CD14-positive monocyte (primary cell): ENCODE results near the gene NOS1. TPM values are rescaled to one million over a fixed set of nuclear protein-coding genes. Genes with fewer than 3 reads are reported as not detected.

Experiments
- DNase-seq, 3 donors: peaks; one replicate each; pipeline ENCODE4 v3.0.0-alpha.2; 2011 to 2022
- H2AFZ ChIP-seq: 2 replicates; pipeline ENCODE4 v1.6.0; 2012; ENCODE audit warnings: mild to moderate bottlenecking, low read depth, low read length, inconsistent platforms; ENCODE audit not compliant: insufficient read depth, poor library complexity, severe bottlenecking
- H3K27ac ChIP-seq, 2 donors: 1 replicate in 1 of 2; 2 replicates in 1 of 2; pipeline ENCODE4 v1.5.1; 2012 to 2013; ENCODE audit warnings: low read length in 2 of 2, control low read depth in 1 of 2, inconsistent platforms in 1 of 2, low read depth in 1 of 2, mild to moderate bottlenecking in 1 of 2
- H3K27me3 ChIP-seq, 2 donors: one replicate each; pipeline versions ENCODE4 v1.6.0 to v1.6.1; 2011 to 2013; ENCODE audit warnings: low read length in 2 of 2; ENCODE audit not compliant: control insufficient read depth in 2 of 2, insufficient read depth in 2 of 2
- H3K36me3 ChIP-seq, 2 donors: replicated peaks in 1 of 2; 1 replicate in 1 of 2; 2 replicates in 1 of 2; pipeline versions ENCODE4 v1.5.1 to v1.6.1; 2012 to 2013; ENCODE audit warnings: low read length in 2 of 2, control low read depth in 1 of 2, inconsistent platforms in 1 of 2, mild to moderate bottlenecking in 1 of 2; ENCODE audit not compliant: insufficient read depth in 2 of 2, control insufficient read depth in 1 of 2
- H3K4me1 ChIP-seq, 2 donors: 1 replicate in 1 of 2; 2 replicates in 1 of 2; pipeline versions ENCODE4 v1.5.1 to v1.6.1; 2012 to 2013; ENCODE audit warnings: low read length in 2 of 2, control low read depth in 1 of 2, inconsistent platforms in 1 of 2, mild to moderate bottlenecking in 1 of 2, moderate library complexity in 1 of 2; ENCODE audit not compliant: insufficient read depth in 2 of 2, control insufficient read depth in 1 of 2
- H3K4me2 ChIP-seq: replicated peaks from 2 replicates; pipeline ENCODE3; 2012; ENCODE audit warnings: low read length, moderate library complexity, mild to moderate bottlenecking; ENCODE audit not compliant: poor library complexity, severe bottlenecking; ENCODE audit errors: extremely low read depth
- H3K4me3 ChIP-seq, 3 experiments: fragments of 200-600 bp in 1 of 3; sonication (generic) in 1 of 3; replicated peaks in 1 of 3; 1 replicate in 2 of 3; 2 replicates in 1 of 3; pipeline ENCODE4 v1.5.1; 2011 to 2013; ENCODE audit warnings: low read length in 3 of 3, mild to moderate bottlenecking in 3 of 3, control low read depth in 2 of 3, low read depth in 2 of 3, inconsistent platforms in 1 of 3, moderate library complexity in 1 of 3
- H3K79me2 ChIP-seq: 2 replicates; pipeline ENCODE4 v1.6.0; 2012; ENCODE audit warnings: mild to moderate bottlenecking, control low read depth, inconsistent platforms, low read length, moderate library complexity; ENCODE audit not compliant: insufficient read depth
- H3K9ac ChIP-seq: 2 replicates; pipeline ENCODE4 v1.6.0; 2017; ENCODE audit warnings: low read length, mild to moderate bottlenecking; ENCODE audit not compliant: insufficient read depth, poor library complexity, severe bottlenecking
- H3K9me3 ChIP-seq, 2 donors: replicated peaks in 1 of 2; 1 replicate in 1 of 2; 2 replicates in 1 of 2; pipeline versions ENCODE4 v1.5.1 to v1.6.1; 2012 to 2013; ENCODE audit warnings: low read length in 2 of 2, control low read depth in 1 of 2; ENCODE audit not compliant: control insufficient read depth in 1 of 2, insufficient read depth in 1 of 2
- H4K20me1 ChIP-seq: 2 replicates; pipeline ENCODE4 v1.6.0; 2012; ENCODE audit warnings: mild to moderate bottlenecking, low read length, control low read depth, moderate library complexity; ENCODE audit not compliant: insufficient read depth
- H3K27ac Mint-ChIP-seq, 7 donors: one replicate each; pipeline ENCODE4 v1.8.0; 2020; ENCODE audit warnings: mild to moderate bottlenecking in 7 of 7, mixed read lengths in 7 of 7, moderate library complexity in 6 of 7, inconsistent platforms in 2 of 7
- H3K27me3 Mint-ChIP-seq, 3 donors: one replicate each; pipeline ENCODE4 v1.8.0; 2021 to 2022; ENCODE audit warnings: low read depth in 3 of 3, mild to moderate bottlenecking in 3 of 3, mixed read lengths in 3 of 3, moderate library complexity in 3 of 3, inconsistent platforms in 1 of 3
- H3K36me3 Mint-ChIP-seq, 2 donors: one replicate each; pipeline ENCODE4 v1.8.0; 2020; ENCODE audit warnings: mixed read lengths in 2 of 2, inconsistent platforms in 1 of 2, mild to moderate bottlenecking in 1 of 2
- H3K4me1 Mint-ChIP-seq: one replicate; pipeline ENCODE4 v1.8.0; 2020; ENCODE audit warnings: mild to moderate bottlenecking, mixed read lengths
- H3K4me3 Mint-ChIP-seq, 2 donors: one replicate each; pipeline ENCODE4 v1.8.0; 2020; ENCODE audit warnings: mild to moderate bottlenecking in 2 of 2, mixed read lengths in 2 of 2, moderate library complexity in 1 of 2
- H3K9me3 Mint-ChIP-seq, 7 donors: one replicate each; pipeline ENCODE4 v1.8.0; 2020 to 2022; ENCODE audit warnings: mixed read lengths in 7 of 7, mild to moderate bottlenecking in 6 of 7, moderate library complexity in 6 of 7, inconsistent platforms in 2 of 7
- WGBS: methylation state at CpG from one replicate; pipeline ENCODE4 v1.1.5; 2013; ENCODE audit warnings: missing lambda C conversion rate; ENCODE audit not compliant: insufficient coverage; 5-methylcytosine and 5-hydroxymethylcytosine counted together
- intact Hi-C, 2 donors: fragments of 100-400 bp; cut with micrococcal nuclease; formaldehyde crosslinking; loops; one replicate each; pipeline versions ENCODE4 v1.15.0 to v1.15.1; 2023
- polyA plus RNA-seq, 3 donors: library from polyadenylated mRNA; depleted of rRNA in 1 of 3; unstranded in 2 of 3; stranded (reverse) in 1 of 3; fragments of 300-500 nt in 2 of 3; fragments of >200 nt in 1 of 3; fragmentation: Illumina TruSeq in 2 of 3; gene quantifications; 1 replicate in 2 of 3; 2 replicates in 1 of 3; pipeline ENCODE4 v1.2.3, GENCODE V29; 2012 to 2021
- TF ChIP-seq, protein P1 (sequence below): fragments of 200-600 bp; IDR thresholded peaks from one replicate; pipeline ENCODE4 v1.8.0; 2022; ENCODE audit warnings: antibody characterized with exemption, mild to moderate bottlenecking

NOS1 gene
- polyA plus RNA-seq, 3 donors, result not detected

DNA sequence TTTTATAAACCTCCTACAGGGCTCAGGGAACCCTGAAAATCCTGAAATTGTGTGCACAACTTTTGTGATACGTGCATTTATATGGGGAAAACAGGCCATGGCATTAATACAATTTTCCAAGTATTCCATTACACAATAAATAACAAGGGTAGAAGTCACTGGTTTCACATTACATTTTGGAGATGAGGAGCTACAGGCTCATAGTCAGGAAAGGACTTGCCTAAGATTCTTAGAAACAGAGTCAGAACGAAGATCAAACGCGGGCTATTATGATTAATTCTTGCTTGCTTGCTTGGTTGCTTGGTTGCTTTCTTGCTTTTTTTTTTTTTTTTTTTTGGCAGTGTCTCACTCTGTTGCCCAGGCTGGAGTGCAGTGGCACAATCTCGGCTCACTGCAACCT, 16.7 kb downstream of the NOS1 start:
- Histone ChIP-seq H3K27ac (no peak overlapping the region), H2AFZ (no peak overlapping the region), H3K9ac (no peak overlapping the region), H3K4me3 (no peak overlapping the region), H3K4me2 (no peak overlapping the region), H3K36me3 (no peaks in the 10 kb centered on the region), H3K79me2 (no peaks in the 10 kb centered on the region), H3K4me1 (no peaks in the 10 kb centered on the region), H4K20me1 (no peaks in the 10 kb centered on the region), H3K27me3 (no peaks in the 10 kb centered on the region), H3K9me3 (no peaks in the 10 kb centered on the region)
- TF ChIP-seq, protein P1, sequence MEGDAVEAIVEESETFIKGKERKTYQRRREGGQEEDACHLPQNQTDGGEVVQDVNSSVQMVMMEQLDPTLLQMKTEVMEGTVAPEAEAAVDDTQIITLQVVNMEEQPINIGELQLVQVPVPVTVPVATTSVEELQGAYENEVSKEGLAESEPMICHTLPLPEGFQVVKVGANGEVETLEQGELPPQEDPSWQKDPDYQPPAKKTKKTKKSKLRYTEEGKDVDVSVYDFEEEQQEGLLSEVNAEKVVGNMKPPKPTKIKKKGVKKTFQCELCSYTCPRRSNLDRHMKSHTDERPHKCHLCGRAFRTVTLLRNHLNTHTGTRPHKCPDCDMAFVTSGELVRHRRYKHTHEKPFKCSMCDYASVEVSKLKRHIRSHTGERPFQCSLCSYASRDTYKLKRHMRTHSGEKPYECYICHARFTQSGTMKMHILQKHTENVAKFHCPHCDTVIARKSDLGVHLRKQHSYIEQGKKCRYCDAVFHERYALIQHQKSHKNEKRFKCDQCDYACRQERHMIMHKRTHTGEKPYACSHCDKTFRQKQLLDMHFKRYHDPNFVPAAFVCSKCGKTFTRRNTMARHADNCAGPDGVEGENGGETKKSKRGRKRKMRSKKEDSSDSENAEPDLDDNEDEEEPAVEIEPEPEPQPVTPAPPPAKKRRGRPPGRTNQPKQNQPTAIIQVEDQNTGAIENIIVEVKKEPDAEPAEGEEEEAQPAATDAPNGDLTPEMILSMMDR, result no peak
- DNase-seq, result no peak
- Mint-ChIP-seq H3K36me3 (no peaks in the 10 kb centered on the region), H3K27ac (no peak overlapping the region), H3K9me3 (peaks cover 0 to 6% (median 0%) of the 10 kb centered on the region in 7 donors), H3K27me3 (peaks cover 3 to 4% (median 3%) of the 10 kb centered on the region in 3 donors), H3K4me1 (peaks cover 8% of the 10 kb centered on the region), H3K4me3 (no peak overlapping the region)
- WGBS, result 95% methylated on average over 3 of the region's 5 CpGs
- intact Hi-C loops, result no loop called here

DNA sequence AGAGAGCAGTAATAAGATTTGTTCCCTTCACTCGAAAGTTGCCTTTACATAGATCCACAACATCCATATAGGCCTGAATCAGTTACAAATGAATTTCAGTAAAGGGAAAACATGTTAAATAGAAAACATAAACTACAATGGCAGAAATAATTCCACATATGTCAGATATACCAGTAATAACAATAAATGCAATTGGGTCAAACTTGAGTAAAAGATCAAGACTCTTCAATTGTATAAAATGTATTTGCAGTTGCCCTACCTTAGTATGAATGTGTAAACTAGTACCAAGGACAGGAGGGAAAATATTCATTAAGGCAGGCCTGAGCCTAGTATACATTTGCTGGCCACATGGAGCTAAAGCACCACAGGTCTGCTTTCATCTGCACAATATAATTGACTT, 17.6 kb downstream of the NOS1 start:
- DNase-seq, result no peak
- TF ChIP-seq, protein P1, result no peak
- Histone ChIP-seq H3K9ac (no peak overlapping the region), H3K36me3 (no peaks in the 10 kb centered on the region), H3K4me3 (no peak overlapping the region), H2AFZ (no peak overlapping the region), H3K27me3 (peaks cover 0 to 2% of the 10 kb centered on the region in 2 donors), H3K4me1 (no peaks in the 10 kb centered on the region), H4K20me1 (no peaks in the 10 kb centered on the region), H3K27ac (no peak overlapping the region), H3K9me3 (no peaks in the 10 kb centered on the region), H3K79me2 (no peaks in the 10 kb centered on the region), H3K4me2 (no peak overlapping the region)
- peaks cover 8% of the 10 kb centered on the region for H3K4me1 Mint-ChIP-seq
- peaks cover 3 to 7% (median 5%) of the 10 kb centered on the region in 3 donors for H3K27me3 Mint-ChIP-seq
- intact Hi-C loops, result no loop called here
- H3K4me3 Mint-ChIP-seq, result no peak overlapping the region
- no peaks in the 10 kb centered on the region for H3K36me3 Mint-ChIP-seq
- no CpG with 5 or more reads among the region's 1 CpG for WGBS
- peaks cover 0 to 6% (median 0%) of the 10 kb centered on the region in 7 donors for H3K9me3 Mint-ChIP-seq
- H3K27ac Mint-ChIP-seq, result no peak overlapping the region
